Upper lobe of left lung (tissue), 4 donors: ENCODE data around the gene IFNA1.

Experiments used
- CTCF ChIP-seq, 6 experiments: fragments of 450-650 bp in 4 of 6; fragments of 200-600 bp in 2 of 6; sonication (generic) in 2 of 6; IDR thresholded peaks; one replicate each; pipeline ENCODE4 v1.5.1; 2016 to 2019; ENCODE audit warnings: antibody characterized with exemption in 6 of 6
- EP300 ChIP-seq, 4 donors: sonication (generic); formaldehyde crosslinking; IDR thresholded peaks; one replicate each; pipeline ENCODE4 v1.5.1; 2017; ENCODE audit warnings: antibody characterized with exemption in 4 of 4, control low read depth in 2 of 4
- POLR2AphosphoS5 ChIP-seq, 2 donors: sonication (generic); formaldehyde crosslinking; IDR thresholded peaks; one replicate each; pipeline ENCODE4 v1.5.1; 2017; ENCODE audit warnings: antibody characterized with exemption in 2 of 2

GRCh38 chr9:21455320-21455719, 15.1 kb downstream of the IFNA1 start:
- TF ChIP-seq CTCF (IDR thresholded peaks at IDR 0.05): peak in 5 of 6 experiments; percentile 14 to 51 (median 26)
- no peak for TF ChIP-seq EP300 (IDR thresholded peaks at IDR 0.05)
- no peak for TF ChIP-seq POLR2AphosphoS5 (IDR thresholded peaks at IDR 0.05)
